OCI-LY3 (cell line): ENCODE results near the gene TBL3.
A peak's percentile ranks its signal among the peaks of the same experiment; 100 is the strongest.

Source experiments
- EZH2phosphoT487 ChIP-seq: fragments of 200-600 bp; shearing (Covaris generic); IDR thresholded peaks from 2 replicates; pipeline ENCODE4 v1.6.1; 2018; ENCODE audit warnings: antibody characterized with exemption, mixed run types, low read depth
- TF ChIP-seq, protein P1 (sequence below): fragments of 200-600, 300-600 bp; sonication (generic); IDR thresholded peaks from 2 replicates; pipeline ENCODE4 v1.5.1; 2014; ENCODE audit warnings: antibody characterized with exemption, low read length, low read depth

DNA sequence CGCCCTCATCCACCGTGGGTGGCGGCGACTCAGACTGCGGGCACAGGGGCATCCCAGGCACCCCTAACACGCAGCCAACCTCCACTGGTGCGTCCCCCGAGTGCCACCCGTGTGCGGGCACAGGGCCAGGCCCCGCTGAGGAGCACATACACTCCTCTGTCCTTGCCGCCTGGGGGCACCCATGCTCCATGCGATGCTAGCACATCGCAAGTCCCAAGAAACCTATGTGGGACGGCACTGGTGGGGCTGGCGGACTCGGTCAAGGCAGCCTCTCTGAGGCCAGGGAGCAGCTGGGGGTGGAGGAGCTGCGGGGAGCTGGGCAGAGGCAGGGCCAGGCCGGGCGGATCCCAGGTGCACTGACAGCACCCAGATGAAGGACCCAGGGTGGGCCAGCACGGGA is 33.8 kb downstream of the TBL3 start:
- TF ChIP-seq, protein P1, sequence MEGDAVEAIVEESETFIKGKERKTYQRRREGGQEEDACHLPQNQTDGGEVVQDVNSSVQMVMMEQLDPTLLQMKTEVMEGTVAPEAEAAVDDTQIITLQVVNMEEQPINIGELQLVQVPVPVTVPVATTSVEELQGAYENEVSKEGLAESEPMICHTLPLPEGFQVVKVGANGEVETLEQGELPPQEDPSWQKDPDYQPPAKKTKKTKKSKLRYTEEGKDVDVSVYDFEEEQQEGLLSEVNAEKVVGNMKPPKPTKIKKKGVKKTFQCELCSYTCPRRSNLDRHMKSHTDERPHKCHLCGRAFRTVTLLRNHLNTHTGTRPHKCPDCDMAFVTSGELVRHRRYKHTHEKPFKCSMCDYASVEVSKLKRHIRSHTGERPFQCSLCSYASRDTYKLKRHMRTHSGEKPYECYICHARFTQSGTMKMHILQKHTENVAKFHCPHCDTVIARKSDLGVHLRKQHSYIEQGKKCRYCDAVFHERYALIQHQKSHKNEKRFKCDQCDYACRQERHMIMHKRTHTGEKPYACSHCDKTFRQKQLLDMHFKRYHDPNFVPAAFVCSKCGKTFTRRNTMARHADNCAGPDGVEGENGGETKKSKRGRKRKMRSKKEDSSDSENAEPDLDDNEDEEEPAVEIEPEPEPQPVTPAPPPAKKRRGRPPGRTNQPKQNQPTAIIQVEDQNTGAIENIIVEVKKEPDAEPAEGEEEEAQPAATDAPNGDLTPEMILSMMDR: peak; percentile 20
- no peak for TF ChIP-seq EZH2phosphoT487
